Stimulated activated naive CD4-positive, alpha-beta T cell treated with Interleukin-2 at 50 U/mL for 16 hours (primary cell): ENCODE data around the gene SORCS3.

Experiments
- DNase-seq: peaks from one replicate; lab custom pipeline; 2025; lab: John Stamatoyannopoulos, UW

Gene SORCS3

GRCh38 chr10:104641187-104641936, at the start of gene SORCS3:
SORCS3 (plus strand) TSS chr10:104641290.
- no peak for DNase-seq

- DNase-seq, result no peak
These were observed 49.6 kb upstream of the SORCS3 start for GRCh38 chr10:104591441-104591840.

GRCh38 chr10:104601166-104601565, 39.9 kb upstream of the SORCS3 start:
- no peak for DNase-seq

- no peak for DNase-seq
These were observed 32.8 kb upstream of the SORCS3 start for GRCh38 chr10:104608091-104608828.

- DNase-seq, result no peak
These were observed 28.4 kb upstream of the SORCS3 start for GRCh38 chr10:104612571-104613205.

GRCh38 chr10:104613406-104613805, 27.7 kb upstream of the SORCS3 start:
- DNase-seq, result no peak

- DNase-seq, result no peak
These were observed 26.8 kb upstream of the SORCS3 start for GRCh38 chr10:104614245-104614831.

GRCh38 chr10:104615136-104615535, 26.0 kb upstream of the SORCS3 start:
- no peak for DNase-seq

GRCh38 chr10:104617831-104618230, 23.3 kb upstream of the SORCS3 start:
- DNase-seq, result no peak

- no peak for DNase-seq
These were observed 18.9 kb upstream of the SORCS3 start for GRCh38 chr10:104622175-104622574.

- DNase-seq, result no peak
These were observed 18.4 kb upstream of the SORCS3 start for GRCh38 chr10:104622598-104623209.

- no peak for DNase-seq
These were observed 10.4 kb upstream of the SORCS3 start for GRCh38 chr10:104630731-104631130.

GRCh38 chr10:104631946-104632345, 9.1 kb upstream of the SORCS3 start:
- no peak for DNase-seq

- no peak for DNase-seq
These were observed 2.1 kb upstream of the SORCS3 start for GRCh38 chr10:104638861-104639589.

- no peak for DNase-seq
These were observed 1.3 kb upstream of the SORCS3 start for GRCh38 chr10:104639590-104640338.

- no peak for DNase-seq
These were observed 527 bp upstream of the SORCS3 start for GRCh38 chr10:104640339-104641186.

GRCh38 chr10:104641937-104642657, 1.0 kb downstream of the SORCS3 start:
- DNase-seq, result no peak

- no peak for DNase-seq
These were observed 1.7 kb downstream of the SORCS3 start for GRCh38 chr10:104642658-104643302.

GRCh38 chr10:104643303-104643663, 2.2 kb downstream of the SORCS3 start:
- no peak for DNase-seq
